ENCODE data around the gene MEX3B. TPM values are rescaled to one million over a fixed set of nuclear protein-coding genes. Genes with fewer than 3 reads are reported as not detected.

Gene MEX3B
- total and polyA plus RNA-seq, 9 donors: 2.4 to 8.1 (median 5.2) TPM

DNA sequence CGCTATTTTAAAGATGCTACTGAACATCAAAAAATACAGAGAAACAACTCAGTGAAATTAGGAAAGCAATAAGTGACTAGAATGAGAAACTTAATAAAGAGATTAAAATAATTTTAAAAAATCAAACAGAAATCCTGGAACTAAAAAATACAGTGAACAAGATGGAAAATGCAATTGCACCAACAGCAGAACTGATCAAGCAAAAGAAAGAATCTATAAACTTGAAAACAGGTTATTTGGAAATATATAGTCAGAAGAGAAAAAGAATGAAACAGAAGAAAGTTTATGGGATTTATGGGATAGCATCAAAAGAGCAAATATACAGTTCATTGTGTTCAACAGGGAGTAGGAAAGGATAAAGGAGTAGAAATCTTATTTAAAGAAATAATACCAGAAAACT, 53.3 kb downstream of the MEX3B start:
- Histone ChIP-seq H3K27me3 (no peaks in the 10 kb centered on the region), H3K4me1 (ENCODE audit: insufficient read depth) (no peaks in the 10 kb centered on the region), H3K36me3 (no peaks in the 10 kb centered on the region), H3K27ac (no peak overlapping the region), H3K4me3 (no peak overlapping the region), H3K9me3 (no peaks in the 10 kb centered on the region)
- DNase-seq: no peak
- intact Hi-C loops (cut with DNase I): no loop called here
- TF ChIP-seq POLR2A (IDR thresholded peaks at IDR 0.05) (no peak), CTCF (IDR thresholded peaks at IDR 0.05) (no peak), EP300 (IDR thresholded peaks at IDR 0.05) (no peak)
- 82 to 87% (median 84%) methylated on average over 1 of the region's 1 CpG for WGBS, 3 donors

Other genes with a start within 250 kb of the MEX3B start
- gene EFL1, start 216.7 kb upstream of the MEX3B start, total RNA-seq: 10 to 100 TPM in 2 of 7 donors, 1 to 10 TPM in 5; 7.7 to 11.1 (median 8.9) TPM
- gene EFL1, start 216.7 kb upstream of the MEX3B start, polyA plus RNA-seq: 10 to 100 TPM in 1 of 2 donors, 1 to 10 TPM in 1; 4.1 to 15.2 TPM
- gene SAXO2, start 216.8 kb upstream of the MEX3B start, total RNA-seq: 10 to 100 TPM in 1 of 7 donors, 1 to 10 TPM in 6; 2.2 to 38.4 (median 4.2) TPM
- gene SAXO2, start 216.8 kb upstream of the MEX3B start, polyA plus RNA-seq: 1 to 10 TPM in 1 of 2 donors, under 1 TPM in 1; 0.55 to 2.9 TPM